D721Med (cell line): ENCODE results near the gene DNTT.

Experiments used
- DNase-seq: peaks from one replicate; pipeline ENCODE4 v3.0.0; 2011; ENCODE audit warnings: low spot score; ENCODE audit not compliant: insufficient read length
- FAIRE-seq: peaks from 2 replicates; lab custom pipeline; 2011; peaks lifted over from hg19 to GRCh38; lab: Jason Lieb, UNC
- TF ChIP-seq, protein P1 (sequence below): IDR thresholded peaks from 2 replicates; pipeline ENCODE4 v1.5.1; 2012; ENCODE audit warnings: mild to moderate bottlenecking, control low read depth; ENCODE audit not compliant: insufficient read depth; ENCODE audit errors: missing control alignments

The DNTT gene

DNA sequence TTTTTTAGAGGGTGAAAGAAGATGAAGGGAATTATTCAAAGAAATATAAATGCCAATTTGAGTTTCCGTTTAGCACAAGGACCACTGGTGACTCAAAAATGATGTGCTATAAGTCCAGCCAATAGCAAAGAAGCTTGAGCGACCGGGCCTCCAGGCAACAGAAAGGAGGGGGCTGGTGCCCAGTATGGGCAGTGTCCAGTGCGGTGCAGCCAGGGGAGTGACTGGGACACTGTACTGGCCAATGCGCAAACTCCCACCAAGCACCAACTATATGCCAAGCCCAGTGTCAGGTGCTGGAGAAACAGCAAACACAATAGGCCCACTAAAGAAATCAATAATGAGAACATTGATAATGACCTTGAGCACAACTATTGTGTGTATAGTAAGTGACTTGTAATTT is 64.7 kb downstream of the DNTT start:
- TF ChIP-seq, protein P1, sequence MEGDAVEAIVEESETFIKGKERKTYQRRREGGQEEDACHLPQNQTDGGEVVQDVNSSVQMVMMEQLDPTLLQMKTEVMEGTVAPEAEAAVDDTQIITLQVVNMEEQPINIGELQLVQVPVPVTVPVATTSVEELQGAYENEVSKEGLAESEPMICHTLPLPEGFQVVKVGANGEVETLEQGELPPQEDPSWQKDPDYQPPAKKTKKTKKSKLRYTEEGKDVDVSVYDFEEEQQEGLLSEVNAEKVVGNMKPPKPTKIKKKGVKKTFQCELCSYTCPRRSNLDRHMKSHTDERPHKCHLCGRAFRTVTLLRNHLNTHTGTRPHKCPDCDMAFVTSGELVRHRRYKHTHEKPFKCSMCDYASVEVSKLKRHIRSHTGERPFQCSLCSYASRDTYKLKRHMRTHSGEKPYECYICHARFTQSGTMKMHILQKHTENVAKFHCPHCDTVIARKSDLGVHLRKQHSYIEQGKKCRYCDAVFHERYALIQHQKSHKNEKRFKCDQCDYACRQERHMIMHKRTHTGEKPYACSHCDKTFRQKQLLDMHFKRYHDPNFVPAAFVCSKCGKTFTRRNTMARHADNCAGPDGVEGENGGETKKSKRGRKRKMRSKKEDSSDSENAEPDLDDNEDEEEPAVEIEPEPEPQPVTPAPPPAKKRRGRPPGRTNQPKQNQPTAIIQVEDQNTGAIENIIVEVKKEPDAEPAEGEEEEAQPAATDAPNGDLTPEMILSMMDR: no peak
- DNase-seq (no peak), FAIRE-seq (no peak)

DNA sequence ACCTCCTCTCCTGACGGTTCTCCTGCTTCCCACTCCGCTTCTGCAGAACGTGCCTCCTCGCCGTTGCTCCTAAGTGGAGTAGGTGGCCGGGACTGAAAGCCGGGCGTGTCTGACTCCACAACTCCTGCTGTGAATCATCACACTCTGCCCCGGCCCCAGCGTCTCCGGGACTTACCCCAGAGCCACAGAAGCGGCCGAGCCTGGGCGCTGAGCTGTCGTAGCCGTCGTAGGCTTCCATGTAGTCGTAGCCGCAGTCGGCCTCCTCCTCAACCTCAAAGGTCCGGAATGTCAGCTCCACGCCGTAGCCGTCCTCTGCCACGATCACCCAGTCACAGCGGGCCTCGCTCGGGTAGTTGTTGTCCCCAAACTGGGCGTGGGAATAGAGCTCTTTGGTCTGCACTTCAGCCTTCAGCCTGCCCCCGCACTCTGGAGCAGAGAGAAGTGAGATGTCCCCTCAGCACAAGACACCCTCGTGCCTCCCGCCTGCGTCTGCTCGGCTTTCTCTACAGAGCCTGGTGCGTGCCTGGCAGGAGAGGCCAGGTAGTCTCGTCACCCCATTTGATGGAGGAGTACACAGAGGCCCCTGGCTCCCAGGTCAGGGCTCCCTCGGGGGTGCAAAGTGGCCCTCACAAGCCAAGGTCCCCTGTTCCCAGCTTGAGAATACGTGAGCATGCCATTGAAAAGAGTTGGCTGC is 65.8 kb downstream of the DNTT start:
- DNase-seq (no peak), FAIRE-seq (no peak)
- TF ChIP-seq, protein P1: no peak

DNA sequence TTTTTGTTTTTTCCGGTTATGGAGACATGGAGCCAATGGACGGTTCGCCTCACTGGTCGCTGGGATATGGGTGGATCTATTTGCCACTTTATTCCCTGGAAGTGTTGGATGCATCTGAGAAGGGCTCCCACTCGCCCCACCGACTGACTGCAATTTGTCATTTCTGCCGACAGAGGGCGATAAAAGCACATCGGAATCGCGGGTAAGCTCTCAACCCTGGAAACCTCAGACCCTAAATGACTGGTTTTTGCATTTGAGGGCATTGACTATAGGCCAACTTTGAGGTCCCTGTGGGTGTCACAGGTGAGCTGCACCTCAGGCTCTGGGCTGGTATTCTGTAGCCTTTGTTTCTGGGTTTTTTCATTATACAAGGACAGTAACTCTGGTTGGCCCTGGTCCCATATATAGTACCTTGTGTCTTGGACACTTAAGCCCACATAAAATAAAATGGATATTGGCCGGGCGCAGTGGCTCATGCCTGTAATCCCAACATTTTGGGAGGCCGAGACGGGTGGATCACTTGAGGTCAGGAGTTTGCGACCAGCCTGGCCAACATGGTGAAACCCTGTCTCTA is 66.4 kb downstream of the DNTT start:
- FAIRE-seq: peak; percentile 68
- TF ChIP-seq, protein P1: peak; percentile 77
- peak; percentile 72 for DNase-seq

DNA sequence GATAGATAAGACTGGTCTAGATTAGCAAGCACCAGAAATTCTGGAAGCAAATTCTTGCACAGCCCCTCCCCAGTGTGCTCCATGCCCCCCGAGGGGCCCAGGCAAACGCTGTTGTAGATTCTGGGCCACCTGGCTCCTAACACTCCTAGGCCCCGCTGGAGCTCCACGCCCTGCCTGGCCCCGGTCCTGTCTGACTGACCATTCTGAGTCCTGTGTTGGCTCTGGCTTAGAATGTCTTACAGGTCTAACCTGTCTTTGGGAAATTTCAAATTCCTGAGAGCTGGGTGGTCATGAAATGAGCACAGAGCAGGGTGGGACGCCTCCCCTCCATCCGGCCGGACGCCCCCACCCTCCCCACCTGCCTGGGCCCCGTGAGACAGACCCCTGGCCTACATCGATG is 67.1 kb downstream of the DNTT start:
- no peak for FAIRE-seq
- TF ChIP-seq, protein P1: no peak
- no peak for DNase-seq

DNA sequence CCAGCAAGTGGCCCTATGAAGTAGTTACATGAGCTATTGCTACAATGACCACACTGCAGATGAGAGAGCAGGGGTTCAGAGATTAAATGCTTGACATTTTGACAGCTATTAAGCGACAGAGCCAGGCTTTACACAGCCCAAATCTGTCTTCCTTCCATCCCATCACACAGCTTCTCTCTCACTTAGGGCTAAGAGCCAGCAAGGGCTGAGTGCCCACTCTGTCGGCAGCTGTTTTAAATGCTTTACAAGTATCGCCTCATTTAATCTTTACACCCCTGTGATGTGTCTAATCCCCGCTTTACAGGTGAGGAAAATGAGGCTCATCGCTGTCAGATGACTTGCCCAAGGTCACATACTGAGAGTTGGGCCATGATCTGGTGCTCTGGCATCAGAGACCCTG is 69.8 kb downstream of the DNTT start:
- DNase-seq: no peak
- no peak for FAIRE-seq
- TF ChIP-seq, protein P1: no peak

DNA sequence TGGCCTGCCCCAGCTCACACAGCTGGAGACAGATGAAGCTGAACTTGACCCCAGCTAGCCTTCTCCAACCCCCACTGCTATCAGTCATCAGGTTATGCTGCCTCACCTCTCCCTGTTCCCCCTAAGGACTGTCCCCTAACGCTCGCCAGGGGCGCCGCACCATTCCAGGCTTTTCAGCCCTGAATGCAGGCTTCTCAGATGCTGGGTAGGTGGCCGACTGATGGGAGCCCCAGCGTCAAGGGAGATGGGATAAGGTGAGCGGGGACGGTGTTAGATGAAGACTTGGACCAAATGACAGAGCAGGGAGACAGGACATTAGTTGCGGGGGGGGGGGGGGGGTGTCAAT is 70.4 kb downstream of the DNTT start:
- TF ChIP-seq, protein P1: no peak
- DNase-seq (no peak), FAIRE-seq (no peak)
